Trophoblast cell (in vitro differentiated cells and primary cell): ENCODE results near the gene TBC1D16.
A peak's percentile ranks its signal among the peaks of the same experiment; 100 is the strongest.

Source experiments
- DNase-seq, 2 donors: peaks; one replicate each; pipeline ENCODE4 v3.0.0-alpha.2; 2016
- H2AFZ ChIP-seq: 2 replicates; pipeline ENCODE4 v1.6.1; 2013; ENCODE audit warnings: low read length, moderate library complexity, mild to moderate bottlenecking; ENCODE audit not compliant: insufficient read depth, poor library complexity
- H2AK5ac ChIP-seq: 2 replicates; pipeline ENCODE4 v1.6.1; 2013; ENCODE audit warnings: mild to moderate bottlenecking, low read length
- H2BK120ac ChIP-seq: 2 replicates; pipeline ENCODE4 v1.6.1; 2013; ENCODE audit warnings: low read length, mild to moderate bottlenecking, moderate library complexity; ENCODE audit not compliant: insufficient read depth, poor library complexity
- H2BK12ac ChIP-seq: 2 replicates; pipeline ENCODE4 v1.6.1; 2013; ENCODE audit warnings: mild to moderate bottlenecking, low read length, moderate library complexity
- H2BK5ac ChIP-seq: 2 replicates; pipeline ENCODE4 v1.6.1; 2013; ENCODE audit warnings: low read length, low read depth, moderate library complexity, mild to moderate bottlenecking; ENCODE audit not compliant: poor library complexity
- H3K14ac ChIP-seq: 2 replicates; pipeline ENCODE4 v1.6.1; 2013; ENCODE audit warnings: mild to moderate bottlenecking, low read length
- H3K18ac ChIP-seq: 2 replicates; pipeline ENCODE4 v1.6.1; 2013; ENCODE audit warnings: mild to moderate bottlenecking, low read length
- H3K23ac ChIP-seq: 2 replicates; pipeline ENCODE4 v1.6.1; 2013; ENCODE audit warnings: low read length
- H3K27ac ChIP-seq: 2 replicates; pipeline ENCODE4 v1.5.1; 2013; ENCODE audit warnings: low read depth, mild to moderate bottlenecking, inconsistent platforms, low read length, moderate library complexity
- H3K27me3 ChIP-seq: 2 replicates; pipeline ENCODE4 v1.6.1; 2013; ENCODE audit warnings: inconsistent platforms, mild to moderate bottlenecking, low read length, moderate library complexity; ENCODE audit not compliant: insufficient read depth
- H3K36me3 ChIP-seq, 2 experiments: 1 replicate in 1 of 2; 2 replicates in 1 of 2; pipeline ENCODE4 v1.6.1; 2013; ENCODE audit warnings: low read length in 2 of 2, mild to moderate bottlenecking in 2 of 2, moderate library complexity in 1 of 2; ENCODE audit not compliant: insufficient read depth in 2 of 2, control insufficient read depth in 1 of 2
- H3K4ac ChIP-seq: 2 replicates; pipeline ENCODE4 v1.6.1; 2013; ENCODE audit warnings: low read depth, mild to moderate bottlenecking, low read length, moderate library complexity
- H3K4me1 ChIP-seq, 2 experiments: 1 replicate in 1 of 2; 2 replicates in 1 of 2; pipeline ENCODE4 v1.6.1; 2013; ENCODE audit warnings: low read length in 2 of 2, mild to moderate bottlenecking in 2 of 2, moderate library complexity in 1 of 2; ENCODE audit not compliant: insufficient read depth in 2 of 2, control insufficient read depth in 1 of 2
- H3K4me2 ChIP-seq: 2 replicates; pipeline ENCODE4 v1.6.1; 2013; ENCODE audit warnings: inconsistent platforms, mild to moderate bottlenecking, low read length, moderate library complexity
- H3K4me3 ChIP-seq: 2 replicates; pipeline ENCODE4 v1.5.1; 2013; ENCODE audit warnings: mild to moderate bottlenecking, low read depth, low read length, inconsistent platforms
- H3K79me1 ChIP-seq: one replicate; pipeline ENCODE4 v1.6.1; 2013; ENCODE audit warnings: low read length
- H3K79me2 ChIP-seq: 2 replicates; pipeline ENCODE4 v1.6.1; 2013; ENCODE audit warnings: low read length, mild to moderate bottlenecking; ENCODE audit not compliant: control insufficient read depth, insufficient read depth, poor library complexity
- H3K9ac ChIP-seq: 2 replicates; pipeline ENCODE4 v1.6.1; 2013; ENCODE audit warnings: mild to moderate bottlenecking, low read length
- H3K9me3 ChIP-seq: 2 replicates; pipeline ENCODE4 v1.6.1; 2013; ENCODE audit warnings: low read depth, mild to moderate bottlenecking, control low read depth, inconsistent platforms, low read length; ENCODE audit not compliant: insufficient read depth
- H4K12ac ChIP-seq: 2 replicates; pipeline ENCODE4 v1.6.1; 2013; ENCODE audit warnings: low read depth, mild to moderate bottlenecking, low read length, moderate library complexity
- H4K8ac ChIP-seq: 2 replicates; pipeline ENCODE4 v1.6.1; 2013; ENCODE audit warnings: low read depth, mild to moderate bottlenecking, low read length, moderate library complexity
- H4K91ac ChIP-seq: one replicate; pipeline ENCODE4 v1.6.1; 2013; ENCODE audit warnings: low read depth, mild to moderate bottlenecking, low read length, moderate library complexity
- WGBS: extraction: QIAGEN DNeasy Blood & Tissue Kit; methylation state at CpG from one replicate; pipeline ENCODE4 v1.1.7; 2013; ENCODE audit warnings: missing lambda C conversion rate; ENCODE audit not compliant: insufficient read length, insufficient coverage; ENCODE audit errors: extremely low coverage; 5-methylcytosine and 5-hydroxymethylcytosine counted together

TBC1D16 gene

GRCh38 chr17:80002070-80002641 is 33.5 kb downstream of the TBC1D16 start:
- H3K18ac ChIP-seq, result no peak overlapping the region

GRCh38 chr17:80000981-80001775 is 34.5 kb downstream of the TBC1D16 start:
- Histone ChIP-seq H3K27ac (no peak overlapping the region), H3K18ac (no peak overlapping the region), H3K23ac (no peak overlapping the region), H3K79me1 (no peaks in the 10 kb centered on the region), H2BK5ac (no peak overlapping the region), H3K4me1 (no peaks in the 10 kb centered on the region), H3K9me3 (peaks cover 6% of the 10 kb centered on the region), H3K4me2 (no peak overlapping the region), H3K79me2 (no peaks in the 10 kb centered on the region), H3K9ac (no peak overlapping the region), H2AFZ (no peak overlapping the region), H3K36me3 (peaks cover 28 to 29% of the 10 kb centered on the region in 2 experiments), H3K4me3 (no peak overlapping the region), H3K27me3 (no peaks in the 10 kb centered on the region), H4K91ac (no peak overlapping the region), H2AK5ac (no peak overlapping the region), H4K12ac (no peak overlapping the region), H2BK12ac (no peak overlapping the region), H4K8ac (no peak overlapping the region), H2BK120ac (no peak overlapping the region), H3K14ac (no peak overlapping the region), H3K4ac (no peak overlapping the region)
- no CpG with 5 or more reads among the region's 29 CpGs for WGBS
- no peak for DNase-seq

More at GRCh38 chr17:80002070-80002641, 33.5 kb downstream of the TBC1D16 start:
- H3K79me2 ChIP-seq, result no peaks in the 10 kb centered on the region
- no peak overlapping the region for H2AFZ ChIP-seq
- H3K9me3 ChIP-seq, result peaks cover 6% of the 10 kb centered on the region
- peaks cover 29 to 31% of the 10 kb centered on the region in 2 experiments for H3K36me3 ChIP-seq
- no peak overlapping the region for H2BK12ac ChIP-seq
- no peak overlapping the region for H3K4me2 ChIP-seq
- no peak overlapping the region for H3K4me3 ChIP-seq
- H4K91ac ChIP-seq, result no peak overlapping the region
- no peaks in the 10 kb centered on the region for H3K79me1 ChIP-seq
- H3K27ac ChIP-seq, result no peak overlapping the region
- no CpG with 5 or more reads among the region's 26 CpGs for WGBS
- no peak overlapping the region for H4K12ac ChIP-seq
- no peak overlapping the region for H3K23ac ChIP-seq
- H2BK120ac ChIP-seq, result no peak overlapping the region
- no peak for DNase-seq
- H2AK5ac ChIP-seq, result no peak overlapping the region
- no peak overlapping the region for H3K14ac ChIP-seq
- no peaks in the 10 kb centered on the region for H3K27me3 ChIP-seq
- no peak overlapping the region for H2BK5ac ChIP-seq
- no peaks in the 10 kb centered on the region for H3K4me1 ChIP-seq
- H4K8ac ChIP-seq, result no peak overlapping the region
- H3K4ac ChIP-seq, result no peak overlapping the region
- H3K9ac ChIP-seq, result no peak overlapping the region

GRCh38 chr17:80000136-80000535 is 35.5 kb downstream of the TBC1D16 start:
- no peak overlapping the region for H2AFZ ChIP-seq
- no peak overlapping the region for H3K4ac ChIP-seq
- H3K27ac ChIP-seq, result no peak overlapping the region
- H4K8ac ChIP-seq, result no peak overlapping the region
- peaks cover 6% of the 10 kb centered on the region for H3K9me3 ChIP-seq
- no peak overlapping the region for H2AK5ac ChIP-seq
- WGBS, result no CpG with 5 or more reads among the region's 7 CpGs
- H3K36me3 ChIP-seq, result peaks cover 24 to 26% of the 10 kb centered on the region in 2 experiments
- no peak overlapping the region for H3K9ac ChIP-seq
- no peak overlapping the region for H3K18ac ChIP-seq
- DNase-seq, result no peak
- H3K14ac ChIP-seq, result no peak overlapping the region
- H3K4me1 ChIP-seq, result no peaks in the 10 kb centered on the region
- no peak overlapping the region for H3K4me2 ChIP-seq
- H3K79me2 ChIP-seq, result no peaks in the 10 kb centered on the region
- no peak overlapping the region for H2BK12ac ChIP-seq
- H2BK120ac ChIP-seq, result no peak overlapping the region
- no peaks in the 10 kb centered on the region for H3K79me1 ChIP-seq
- no peak overlapping the region for H4K12ac ChIP-seq
- H3K27me3 ChIP-seq, result no peaks in the 10 kb centered on the region
- no peak overlapping the region for H2BK5ac ChIP-seq
- H4K91ac ChIP-seq, result no peak overlapping the region
- H3K23ac ChIP-seq, result no peak overlapping the region
- no peak overlapping the region for H3K4me3 ChIP-seq

GRCh38 chr17:79997011-79997660 is 38.5 kb downstream of the TBC1D16 start:
- Histone ChIP-seq H3K36me3 (peaks cover 13 to 14% of the 10 kb centered on the region in 2 experiments), H2BK5ac (no peak overlapping the region), H3K79me1 (peaks cover 3% of the 10 kb centered on the region), H3K27ac (no peak overlapping the region), H3K4ac (no peak overlapping the region), H4K12ac (no peak overlapping the region), H3K27me3 (no peaks in the 10 kb centered on the region), H2AK5ac (no peak overlapping the region), H4K8ac (no peak overlapping the region), H3K79me2 (no peaks in the 10 kb centered on the region), H4K91ac (no peak overlapping the region), H2BK120ac (no peak overlapping the region), H3K18ac (no peak overlapping the region), H2AFZ (no peak overlapping the region), H3K23ac (no peak overlapping the region), H3K9me3 (peaks cover 3% of the 10 kb centered on the region), H3K4me3 (no peak overlapping the region), H3K4me1 (peaks cover 18 to 20% of the 10 kb centered on the region in 2 experiments), H3K4me2 (no peak overlapping the region), H3K9ac (no peak overlapping the region), H3K14ac (no peak overlapping the region), H2BK12ac (no peak overlapping the region)
- DNase-seq, result peak; percentile 7 to 24
- WGBS, result no CpG with 5 or more reads among the region's 15 CpGs
